NCI-H2029 treated with DMSO at 0.1 percent for 48 hours (cell line): ENCODE results near the gene COL25A1.
"Not testable (repeated sequence)": the region's sequence is repeated elsewhere in the genome, so short reads cannot be mapped to it uniquely, and the experiment has no call there.

ENCODE experiments used
- DNase-seq: peaks from one replicate; lab custom pipeline; 2025; lab: John Stamatoyannopoulos, UW

The COL25A1 gene

DNA sequence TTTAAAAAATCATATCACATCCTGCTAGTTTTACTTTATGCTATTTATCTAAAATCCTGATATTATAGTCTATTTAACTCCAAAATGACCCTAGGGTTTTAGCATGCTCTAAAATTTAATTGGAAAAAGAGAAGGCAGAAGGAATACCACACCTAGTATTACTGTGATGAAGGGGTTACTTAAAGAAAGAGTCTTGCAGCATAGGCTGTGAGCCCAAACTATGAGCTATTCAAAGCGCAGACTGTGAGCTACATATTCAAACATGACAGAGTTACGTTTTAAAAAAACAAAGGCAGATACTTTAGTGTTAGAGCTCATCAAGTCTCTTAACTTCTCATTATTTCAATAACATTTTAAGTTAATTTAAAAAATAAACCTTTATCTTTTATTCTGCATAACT lies 291.9 kb downstream of the COL25A1 start:
- DNase-seq: no peak

DNA sequence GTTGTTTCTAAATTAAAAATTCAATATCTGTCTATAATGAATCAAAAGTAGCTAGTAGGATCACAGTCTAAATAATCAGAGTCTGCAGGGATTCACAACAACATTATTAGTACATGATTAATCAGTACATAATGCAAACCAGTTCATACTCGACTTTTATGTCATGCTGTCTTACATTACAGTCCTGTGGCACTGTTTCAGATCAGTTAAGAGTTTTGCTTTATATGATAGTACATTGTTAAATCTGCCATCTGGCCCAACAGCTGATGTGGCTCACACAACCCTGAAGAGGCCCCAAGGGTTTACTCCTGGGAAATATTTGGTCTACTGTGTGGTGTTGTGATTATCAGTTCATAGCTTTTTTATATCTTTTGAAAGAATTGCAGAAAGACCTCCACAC lies 292.5 kb downstream of the COL25A1 start:
- DNase-seq: no peak

DNA sequence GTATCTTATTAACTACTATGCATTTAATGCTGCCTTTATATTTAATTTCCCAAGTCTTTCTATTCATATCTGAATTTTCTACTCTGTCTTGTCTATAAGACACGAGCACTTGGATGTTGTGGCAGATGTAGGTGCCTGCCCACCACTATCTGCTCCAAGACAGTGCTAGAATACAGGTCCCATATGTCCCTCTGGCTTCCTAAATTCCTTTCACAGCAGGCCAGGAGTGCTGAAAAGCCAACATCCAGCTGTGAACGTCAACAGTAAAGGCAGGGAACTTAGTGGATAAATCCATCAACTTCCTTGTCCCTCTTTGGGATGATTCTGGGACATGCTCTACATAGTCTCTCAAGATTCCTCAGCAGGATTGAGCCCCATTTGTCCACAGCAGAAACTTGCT lies 294.5 kb downstream of the COL25A1 start:
- DNase-seq: no peak

DNA sequence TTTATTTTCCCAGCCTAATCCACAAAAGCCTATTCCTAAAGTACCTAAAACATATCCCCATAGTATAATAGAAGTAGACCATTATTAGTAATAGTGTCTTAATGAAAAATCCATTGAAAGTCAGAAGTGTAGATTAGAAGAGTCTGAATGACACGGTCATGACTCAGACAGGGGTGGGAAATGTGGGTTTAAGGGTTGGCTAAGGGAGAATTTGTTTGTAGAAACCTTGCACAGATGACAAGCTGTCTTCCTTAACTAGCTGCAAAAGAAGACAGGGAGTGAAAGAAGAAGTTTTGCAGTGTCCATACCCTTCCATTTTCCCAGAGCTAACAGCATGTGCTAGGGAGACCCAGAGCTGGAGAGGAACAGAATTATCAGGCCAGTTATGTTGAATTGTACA lies 296.9 kb downstream of the COL25A1 start:
- no peak for DNase-seq

DNA sequence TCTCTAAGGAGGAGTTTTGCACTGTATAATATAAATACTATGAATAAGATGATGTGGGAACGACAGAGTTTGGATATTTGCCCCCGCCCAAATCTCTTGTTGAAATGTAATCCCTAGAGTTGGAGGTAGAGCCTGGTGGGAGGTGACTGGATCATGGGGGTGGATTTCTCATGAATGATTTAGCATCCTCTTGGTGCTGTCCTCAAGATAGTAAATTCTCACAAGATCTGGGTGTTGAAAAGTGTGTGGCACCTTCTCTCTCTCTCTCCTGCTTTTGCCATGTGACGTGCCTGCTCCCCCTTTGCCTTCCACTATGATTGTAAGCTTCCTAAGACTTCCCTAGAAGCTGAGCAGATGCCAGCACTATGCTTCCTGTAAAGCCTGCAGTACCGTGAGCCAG lies 298.0 kb downstream of the COL25A1 start:
- no peak for DNase-seq

DNA sequence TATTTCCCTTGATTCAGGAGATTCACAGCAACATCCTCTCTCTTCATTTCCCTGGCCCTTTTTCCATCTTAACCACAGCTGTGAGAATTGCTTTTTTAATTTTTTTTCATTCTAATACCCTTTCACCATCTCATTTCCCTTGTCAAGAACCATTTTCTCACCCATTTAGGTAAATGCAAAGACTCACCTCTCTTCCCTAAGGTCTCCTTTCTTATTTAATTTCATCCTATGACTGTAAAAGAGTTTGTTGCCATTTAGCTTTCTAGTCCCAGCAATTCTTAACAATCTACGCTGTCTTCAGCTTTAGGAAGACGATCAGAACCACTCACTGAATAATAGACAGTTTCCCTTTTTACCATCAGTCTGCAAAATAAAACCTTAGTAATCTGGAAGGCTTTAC lies 298.5 kb downstream of the COL25A1 start:
- no peak for DNase-seq

DNA sequence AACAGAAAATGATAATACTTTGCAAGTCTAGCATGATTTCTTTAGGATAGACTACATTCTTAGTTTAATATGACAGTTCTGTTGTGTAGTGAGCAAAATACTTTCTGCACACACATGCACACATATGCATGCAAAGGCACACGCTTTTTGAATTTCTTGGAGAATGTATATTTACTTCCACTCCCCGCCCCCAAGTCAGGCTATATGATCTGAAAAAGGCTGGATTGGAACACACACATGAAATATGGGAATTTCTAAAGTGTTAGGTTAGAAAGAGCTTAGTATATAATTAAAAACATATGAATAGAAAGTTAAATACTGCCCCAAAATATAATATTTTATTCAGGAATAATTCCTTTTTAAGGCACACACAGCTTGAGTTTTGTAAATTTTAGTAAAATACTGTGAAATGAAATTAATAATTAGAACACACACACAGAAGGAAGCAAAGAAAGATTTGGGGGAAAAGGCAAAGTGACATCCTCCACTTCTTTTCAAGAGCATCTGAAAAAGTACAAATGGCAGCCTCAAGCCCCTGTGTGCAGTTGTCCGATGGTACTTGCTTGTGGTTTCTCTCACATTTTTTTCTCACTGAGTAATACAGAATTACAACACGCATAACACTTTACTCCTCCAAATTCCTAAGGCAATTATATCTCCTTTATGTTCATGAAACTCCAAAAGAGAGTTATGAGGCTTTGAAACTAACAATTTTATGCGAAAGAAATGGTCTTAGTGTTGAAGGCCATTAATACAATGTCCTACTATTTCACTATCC lies 310.7 kb downstream of the COL25A1 start:
- no peak for DNase-seq

DNA sequence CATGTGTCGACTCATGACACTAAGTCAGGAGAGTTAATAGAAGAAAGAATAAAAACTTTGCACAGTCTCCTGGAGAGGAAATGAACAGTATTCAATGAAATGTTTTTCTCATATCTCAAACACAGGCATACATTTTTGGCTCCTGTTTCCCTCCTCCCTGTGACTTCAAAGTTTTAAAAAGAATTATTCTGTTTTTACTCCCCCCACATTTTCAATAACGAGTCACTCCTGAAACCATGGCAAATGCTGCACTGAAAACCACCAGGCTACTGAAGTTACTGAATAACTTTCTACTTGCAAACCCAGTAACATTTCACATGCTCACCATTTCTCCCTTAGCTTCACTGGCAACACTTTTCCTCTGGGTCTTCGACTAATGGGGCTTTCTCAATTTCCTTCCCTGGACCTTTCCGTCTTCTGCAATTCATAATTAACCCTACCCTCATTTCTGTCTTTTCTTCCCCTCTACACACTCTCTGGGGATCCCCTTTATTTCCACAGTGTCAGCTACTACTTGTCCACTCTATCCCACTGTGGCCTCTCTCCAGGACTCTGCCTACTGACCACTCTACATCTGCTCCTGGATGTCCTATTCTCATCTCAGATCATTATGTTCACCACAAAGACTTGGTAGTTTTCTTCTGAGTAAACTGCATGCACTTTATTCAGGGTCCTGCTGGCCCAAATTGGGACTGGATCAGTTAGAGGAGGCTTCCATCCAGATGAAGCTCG lies 313.8 kb downstream of the COL25A1 start:
- DNase-seq: no peak

DNA sequence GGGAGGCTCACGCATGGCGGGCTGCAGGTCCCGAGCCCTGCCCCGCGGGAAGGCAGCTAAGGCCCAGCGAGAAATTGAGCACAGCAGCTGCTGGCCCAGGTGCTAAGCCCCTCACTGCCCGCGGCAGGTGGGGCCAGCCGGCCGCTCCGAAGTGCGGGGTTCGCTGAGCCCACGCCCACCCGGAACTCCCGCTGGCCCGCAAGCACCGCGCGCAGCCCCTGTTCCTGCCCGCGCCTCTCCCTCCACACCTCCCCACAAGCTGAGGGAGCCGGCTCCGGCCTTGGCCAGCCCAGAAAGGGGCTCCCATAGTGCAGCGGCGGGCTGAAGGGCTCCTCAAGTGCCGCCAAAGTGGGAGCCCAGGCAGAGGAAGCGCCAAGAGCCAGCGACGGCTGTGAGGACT lies 318.0 kb downstream of the COL25A1 start:
- DNase-seq: not testable (repeated sequence)

DNA sequence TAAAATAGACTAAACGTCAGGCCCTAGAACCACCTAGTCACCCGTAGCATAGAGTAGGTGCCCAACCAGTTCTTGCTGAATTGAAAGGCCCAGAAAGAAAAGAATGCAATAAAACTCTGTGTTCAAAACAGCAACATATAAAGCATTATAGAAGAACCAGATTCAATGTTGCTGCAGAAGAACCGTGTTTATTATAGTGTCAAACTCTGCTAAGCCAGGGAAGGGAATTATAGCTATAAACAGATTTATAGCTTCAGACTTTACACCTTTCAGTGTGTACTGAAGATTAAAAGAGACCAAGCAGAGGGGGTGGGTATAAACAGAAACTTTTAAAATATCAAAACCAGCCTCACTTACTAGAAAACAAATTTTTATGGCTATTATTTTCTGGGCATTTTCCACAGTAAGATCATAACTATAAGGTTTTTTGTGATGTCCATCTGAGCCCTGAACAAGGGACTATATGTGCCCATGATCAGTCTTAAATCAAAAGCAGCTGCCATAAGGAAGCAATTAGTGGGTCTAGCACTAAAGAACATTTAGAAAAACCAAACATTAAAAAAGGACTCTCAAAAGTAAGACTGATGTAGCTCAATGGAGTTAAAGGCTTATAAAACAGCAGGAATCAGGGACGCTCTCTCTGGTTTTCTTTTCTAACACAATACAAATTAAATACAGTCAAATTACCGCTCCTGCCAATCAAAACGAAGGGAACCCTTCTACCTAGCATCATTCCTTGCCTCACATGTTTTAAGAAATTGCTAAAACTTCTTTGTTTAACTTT lies 319.9 kb downstream of the COL25A1 start:
- no peak for DNase-seq

DNA sequence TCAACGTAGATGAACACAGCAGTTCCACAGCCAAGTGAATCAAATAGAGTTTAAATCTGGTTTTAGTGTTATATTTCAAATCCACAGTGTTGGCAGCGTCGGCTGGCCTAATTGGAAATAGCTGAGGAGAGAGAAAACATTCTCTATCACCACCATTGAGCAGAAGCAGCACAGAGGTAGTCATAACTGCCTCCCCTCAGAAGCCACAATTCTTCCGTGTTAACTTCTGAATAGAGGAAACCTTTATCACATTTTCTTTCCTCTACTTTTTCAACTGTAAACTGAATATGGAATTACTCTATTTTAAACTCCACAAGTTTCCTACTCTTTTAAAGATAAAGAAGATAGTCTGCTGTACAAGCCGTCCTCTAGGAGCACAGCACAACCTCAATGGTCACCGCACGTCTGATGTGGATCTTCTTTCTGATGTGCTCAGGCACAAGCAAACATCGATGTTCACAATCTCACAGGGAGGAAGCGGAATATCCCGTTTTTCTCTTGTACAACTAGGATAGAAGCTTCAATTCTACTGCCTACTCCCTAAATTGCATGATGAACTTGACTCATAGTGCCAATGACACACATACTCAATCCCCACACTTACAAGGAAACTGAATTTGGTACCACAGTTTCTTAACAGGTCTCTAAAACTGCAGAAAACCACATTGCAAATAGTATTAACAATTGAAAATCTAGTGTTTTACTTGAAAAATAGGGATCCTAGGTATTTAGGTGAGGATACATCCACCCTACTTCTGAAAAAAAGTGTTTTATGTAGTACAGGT lies 321.8 kb downstream of the COL25A1 start:
- DNase-seq: no peak

DNA sequence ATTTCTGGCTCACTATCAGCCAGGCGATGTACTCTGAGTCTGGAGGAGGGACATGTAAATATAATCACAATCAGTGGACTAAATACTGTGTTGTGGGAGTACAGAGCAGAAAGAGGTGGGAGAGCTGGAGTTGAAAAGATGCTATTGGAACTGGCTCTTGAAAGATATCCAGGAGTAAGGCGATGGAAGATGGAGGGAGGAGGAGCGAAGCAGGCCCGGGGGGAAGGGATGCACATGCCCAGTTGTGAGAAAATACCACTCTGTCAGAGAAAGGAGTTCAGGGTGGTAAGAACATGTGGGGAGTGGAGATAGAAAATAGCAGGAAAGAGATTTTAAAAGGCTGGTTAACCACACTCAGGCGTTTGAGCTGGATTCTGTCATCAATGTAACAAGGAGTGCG lies 322.7 kb downstream of the COL25A1 start:
- no peak for DNase-seq

DNA sequence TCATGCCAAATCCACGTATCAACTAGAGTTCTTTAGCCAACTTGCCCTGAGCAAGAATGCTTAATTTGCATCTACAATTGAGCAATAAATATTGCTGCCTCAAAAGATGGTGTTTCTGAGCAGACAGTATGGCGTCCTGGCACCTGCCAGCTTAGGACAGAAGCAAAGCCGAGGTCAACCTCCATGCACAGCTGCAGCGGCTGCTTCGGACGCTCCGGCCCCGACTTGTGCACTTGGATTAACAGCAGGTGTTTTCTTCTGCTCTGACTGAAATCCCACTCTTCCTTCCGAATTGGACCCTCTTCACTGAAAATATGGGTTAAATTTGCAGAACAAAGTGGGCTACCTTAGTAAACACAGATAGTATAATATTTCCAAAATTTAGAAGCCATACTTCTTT lies 324.4 kb downstream of the COL25A1 start:
- DNase-seq: no peak

DNA sequence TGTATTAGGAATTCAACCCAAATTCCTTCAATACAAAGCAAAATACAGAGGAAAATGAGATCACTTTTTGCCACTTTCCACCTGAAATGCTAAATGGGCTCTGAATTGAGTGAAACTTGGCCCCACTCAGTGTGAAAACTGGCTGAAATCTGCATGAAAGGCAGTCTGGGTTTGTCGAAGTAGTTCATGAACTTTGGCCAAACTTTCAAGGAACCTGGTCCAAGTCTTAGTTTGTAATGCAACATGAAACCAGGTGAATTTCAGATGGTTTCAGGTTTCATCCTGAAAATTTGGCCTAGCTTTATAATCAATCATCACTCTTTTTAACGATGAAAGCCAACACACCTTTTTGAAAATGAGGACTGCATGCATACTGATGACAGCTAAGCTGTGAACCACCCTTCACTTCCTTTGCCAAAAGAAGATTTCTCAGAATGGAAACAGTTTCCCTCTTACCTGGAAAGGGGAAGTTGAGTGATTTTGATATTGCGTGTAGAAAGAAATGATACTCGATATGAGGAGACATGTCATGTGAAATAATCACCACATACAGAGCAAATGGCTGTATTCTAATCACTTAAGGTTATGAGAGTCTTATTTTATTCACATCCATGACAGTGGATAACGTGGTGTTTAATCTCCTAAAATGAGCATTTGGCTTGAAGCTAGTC lies 329.7 kb downstream of the COL25A1 start:
- DNase-seq: no peak

DNA sequence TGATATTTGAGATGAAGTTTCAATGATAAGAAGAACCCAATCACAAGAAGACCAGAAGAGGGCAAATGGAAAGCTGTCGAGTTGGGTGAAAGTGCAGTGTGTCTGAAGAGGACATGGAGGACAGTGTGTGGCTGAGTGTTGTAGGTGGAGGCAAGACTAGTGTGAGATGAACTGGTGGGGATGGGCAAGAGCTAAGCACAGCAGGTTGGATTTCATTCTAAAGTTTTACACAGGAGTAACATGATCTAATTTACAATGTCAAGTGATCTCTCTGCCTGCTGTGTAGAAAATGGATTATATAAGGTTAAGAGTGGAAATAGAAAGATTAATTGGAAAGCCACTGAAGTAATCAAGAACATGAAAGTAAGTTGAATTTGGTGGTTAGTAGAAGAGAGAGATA lies 331.0 kb downstream of the COL25A1 start:
- no peak for DNase-seq

DNA sequence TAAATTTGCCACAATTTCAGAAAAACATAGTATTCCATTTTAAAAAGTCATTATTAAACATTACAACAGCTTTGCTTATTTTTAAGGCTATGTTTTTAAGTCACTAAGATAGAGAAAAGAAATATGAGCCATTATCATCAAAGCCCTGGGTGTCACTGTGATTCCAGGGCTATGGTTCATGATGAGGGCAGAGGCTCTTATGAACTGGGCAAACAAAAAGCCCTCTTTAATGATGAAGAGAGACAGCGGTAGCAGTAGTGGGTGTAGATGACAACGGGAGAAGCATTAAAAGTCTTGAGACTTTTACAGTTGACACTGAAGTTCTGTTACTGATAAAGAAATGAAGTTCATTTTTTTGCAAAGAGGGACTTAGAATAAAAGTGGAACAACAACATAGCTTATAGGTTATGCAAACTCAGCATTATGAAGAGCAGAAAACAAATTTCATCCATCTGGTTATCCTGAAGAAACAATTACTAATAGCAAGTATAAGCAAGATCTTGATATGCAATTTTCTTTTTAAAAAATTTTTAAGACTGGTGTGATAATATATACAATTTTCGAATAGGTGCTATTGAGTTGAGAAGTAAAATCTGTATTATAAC lies 336.9 kb downstream of the COL25A1 start:
- DNase-seq: no peak

DNA sequence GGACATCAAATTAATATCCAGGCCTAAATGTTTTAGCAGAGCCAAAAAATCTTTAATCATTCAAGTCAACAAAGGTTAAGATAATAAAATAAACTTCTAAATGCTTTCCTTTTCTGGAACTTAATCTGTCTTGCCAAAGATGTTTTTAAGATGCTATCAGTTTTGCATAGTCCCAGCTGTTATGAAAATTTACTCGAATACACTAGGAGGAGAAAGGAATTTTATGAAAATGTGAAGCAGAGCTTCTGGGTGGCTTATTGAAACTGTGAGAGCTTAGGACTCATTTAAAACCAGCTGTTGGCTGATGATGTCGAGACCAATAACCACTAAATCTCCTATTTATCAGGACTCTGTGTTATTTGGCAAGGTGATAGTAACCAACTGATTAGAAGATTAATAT lies 337.4 kb downstream of the COL25A1 start:
- no peak for DNase-seq

DNA sequence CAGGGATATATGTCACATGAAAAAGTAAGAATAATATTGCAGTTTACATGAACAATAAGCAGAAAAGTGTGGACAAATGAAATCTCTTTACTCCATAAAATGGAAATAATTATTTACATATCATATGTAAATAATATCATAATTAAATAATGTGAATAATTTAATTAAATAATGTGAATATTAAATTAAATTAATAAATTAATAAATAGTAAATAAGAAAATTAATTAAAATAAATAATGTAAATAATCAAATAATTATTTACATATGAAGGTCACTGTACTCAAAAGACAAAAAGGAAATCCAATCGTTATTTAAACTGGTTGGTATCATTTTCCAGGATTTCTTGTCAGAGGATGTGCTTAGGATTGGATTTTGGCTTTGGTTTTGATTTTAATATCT lies 338.5 kb downstream of the COL25A1 start:
- DNase-seq: no peak

DNA sequence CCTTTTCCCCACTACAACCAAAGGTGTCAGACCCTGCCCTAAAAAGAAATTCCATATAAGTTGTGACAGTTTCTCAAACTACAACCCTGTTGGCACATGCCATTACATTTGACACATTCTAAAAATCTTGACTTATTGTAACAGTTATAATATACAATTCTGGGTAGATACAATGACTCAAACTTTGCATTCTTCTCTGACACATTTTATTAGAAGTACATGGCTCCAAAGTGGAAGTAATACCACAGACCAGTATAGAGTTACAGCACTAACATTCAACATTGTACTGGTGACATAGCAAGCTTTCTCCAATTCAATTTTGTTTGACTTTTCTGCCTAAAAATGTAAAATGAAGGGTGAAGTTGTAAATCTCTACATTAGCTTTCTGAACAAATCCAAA lies 343.0 kb downstream of the COL25A1 start:
- no peak for DNase-seq

DNA sequence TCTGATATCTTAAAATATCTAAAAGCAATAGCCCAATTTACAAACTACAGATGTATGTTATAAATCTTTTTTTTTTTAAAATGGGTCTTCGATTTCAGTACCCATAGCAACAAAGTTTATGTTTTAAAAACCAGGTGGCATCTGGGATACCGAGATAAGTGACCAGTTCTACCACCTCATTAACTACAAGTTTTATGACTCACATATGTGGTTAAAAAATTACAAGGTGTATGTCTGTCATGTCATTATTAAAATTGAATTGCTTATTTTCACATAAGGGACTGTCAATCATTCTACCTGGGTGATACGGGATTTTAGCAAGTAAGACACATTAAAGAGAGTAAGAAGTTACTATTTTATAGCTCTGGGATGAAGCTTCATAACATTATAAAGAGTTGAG lies 347.6 kb downstream of the COL25A1 start:
- DNase-seq: no peak

DNA sequence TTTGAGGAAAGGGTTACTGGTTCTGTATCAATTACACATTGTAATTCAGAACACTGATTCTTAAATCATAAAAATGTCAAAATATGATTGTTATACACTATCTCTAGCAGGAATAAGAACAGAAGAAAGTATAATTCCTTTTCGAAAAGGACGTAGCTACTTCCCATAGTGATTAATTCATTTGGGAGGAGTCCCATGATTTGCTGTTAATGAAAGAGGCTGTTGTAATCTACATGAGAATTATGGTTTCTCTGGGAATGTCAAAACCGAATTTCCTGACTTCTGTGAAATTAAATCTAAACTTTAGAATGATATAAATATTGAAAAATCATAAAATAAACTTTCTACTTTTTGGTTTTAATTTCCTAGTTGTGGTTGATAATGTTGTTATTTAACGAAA lies 348.5 kb downstream of the COL25A1 start:
- DNase-seq: no peak
